HepG2 (cell line): ENCODE data around the gene DTWD2. TPM values are rescaled to one million over a fixed set of nuclear protein-coding genes. Genes with fewer than 3 reads are reported as not detected.
A peak's percentile ranks its signal among the peaks of the same experiment; 100 is the strongest.

Source experiments
- ATAC-seq: fragments of 200-7000 bp; cut with Tn5 transposase; 3 replicates; pipeline ENCODE4 v1.9.1; 2020; ENCODE audit warnings: mild to moderate bottlenecking, moderate library complexity
- BruUV-seq: library from RNA; stranded (reverse); fragments of 400-500 nt; replicated peaks from 2 replicates; lab custom pipeline; 2021; lab: Mats Ljungman, UMichigan
- CTCF ChIA-PET: fragments of 300-600 bp; formaldehyde crosslinking; extraction: SDS; loops from one replicate; lab custom pipeline; 2021; ENCODE audit warnings: low total read pairs, inconsistent platforms, low intra/inter-chr PET ratio; lab: Yijun Ruan, JAX
- POLR2A ChIA-PET: fragments of 350-600 bp; sonication (Branson Sonifier 250); formaldehyde crosslinking; loops from one replicate; lab custom pipeline; 2020; ENCODE audit warnings: antibody characterized with exemption, inconsistent platforms; lab: Yijun Ruan, JAX
- DNase-seq: peaks from one replicate; pipeline ENCODE4 v3.0.0-alpha.2; 2015; ENCODE audit warnings: low spot score
- FAIRE-seq: peaks from 3 replicates; lab custom pipeline; 2011; peaks lifted over from hg19 to GRCh38; lab: Jason Lieb, UNC
- H2AFZ ChIP-seq: one replicate; pipeline ENCODE4 v1.6.1; 2011; ENCODE audit warnings: low read length, inconsistent platforms
- H3K27ac ChIP-seq: fragments of 300-600 bp; 3 replicates; pipeline ENCODE4 v1.8.0; 2011; ENCODE audit warnings: mixed run types, mild to moderate bottlenecking, mixed read lengths, low read length, inconsistent platforms; ENCODE audit not compliant: insufficient read depth; ENCODE audit errors: extremely low read length
- H3K27me3 ChIP-seq, 2 experiments: fragments of 200-600 bp in 1 of 2; 2 replicates in 1 of 2; 3 replicates in 1 of 2; pipeline versions ENCODE4 v1.6.0 to v1.8.0; 2011; ENCODE audit warnings: low read length in 2 of 2, mild to moderate bottlenecking in 2 of 2, moderate library complexity in 2 of 2, inconsistent platforms in 1 of 2; ENCODE audit not compliant: insufficient read depth in 2 of 2, control insufficient read depth in 1 of 2
- H3K36me3 ChIP-seq, 2 experiments: fragments of 200-600 bp in 1 of 2; replicated peaks in 1 of 2; 2 replicates in 1 of 2; 3 replicates in 1 of 2; pipeline versions ENCODE4 v1.5.1 to v1.8.0; 2011; ENCODE audit warnings: low read length in 2 of 2, inconsistent platforms in 1 of 2; ENCODE audit not compliant: insufficient read depth in 2 of 2, control insufficient read depth in 1 of 2
- H3K4me1 ChIP-seq: 2 replicates; pipeline ENCODE4 v1.5.1; 2012; ENCODE audit warnings: low read length, inconsistent platforms; ENCODE audit not compliant: insufficient read depth
- H3K4me2 ChIP-seq: 2 replicates; pipeline ENCODE4 v1.6.0; 2011; ENCODE audit warnings: low read depth, low read length, inconsistent platforms
- H3K4me3 ChIP-seq, 3 experiments: fragments of 200-600 bp in 1 of 3; sonication (generic), shearing (Covaris generic) in 1 of 3; replicated peaks in 1 of 3; 2 replicates each; pipeline ENCODE4 v1.5.1; 2011 to 2016; ENCODE audit warnings: low read length in 3 of 3, inconsistent platforms in 2 of 3, low read depth in 2 of 3, mild to moderate bottlenecking in 2 of 3, control low read depth in 1 of 3, mixed read lengths in 1 of 3; ENCODE audit not compliant: insufficient read depth in 1 of 3
- H3K79me2 ChIP-seq: one replicate; pipeline ENCODE4 v1.6.1; 2011; ENCODE audit warnings: low read length, inconsistent platforms; ENCODE audit not compliant: insufficient read depth
- H3K9ac ChIP-seq: 2 replicates; pipeline ENCODE4 v1.6.0; 2011; ENCODE audit warnings: mild to moderate bottlenecking, low read depth, low read length, inconsistent platforms; ENCODE audit not compliant: insufficient read depth
- H3K9me3 ChIP-seq: 2 replicates; pipeline ENCODE4 v1.5.1; 2012; ENCODE audit warnings: mild to moderate bottlenecking, low read length
- H4K20me1 ChIP-seq: 2 replicates; pipeline ENCODE4 v1.6.0; 2011; ENCODE audit warnings: inconsistent platforms, mild to moderate bottlenecking, low read length, moderate library complexity; ENCODE audit not compliant: insufficient read depth
- EZH2 ChIP-seq: conservative IDR thresholded peaks from 2 replicates; pipeline ENCODE4 v1.6.1; 2012; ENCODE audit warnings: mild to moderate bottlenecking, low read depth, low read length, moderate library complexity
- NFIB ChIP-seq: sonication (generic); formaldehyde crosslinking; IDR thresholded peaks from 2 replicates; pipeline ENCODE4 v1.9.0; 2021; ENCODE audit warnings: missing genetic modification reagents, mild to moderate bottlenecking, borderline replicate concordance
- PCBP2 ChIP-seq: fragments of 200-400 bp; formaldehyde crosslinking; optimal IDR thresholded peaks from 2 replicates; pipeline ENCODE3; 2018; ENCODE audit warnings: low read length, low read depth; ENCODE audit not compliant: poor library complexity, severe bottlenecking
- SIX4 ChIP-seq: sonication (generic); formaldehyde crosslinking; IDR thresholded peaks from 2 replicates; pipeline ENCODE4 v1.4.0; 2020; ENCODE audit warnings: missing genetic modification reagents
- SNAI1 ChIP-seq: sonication (generic); formaldehyde crosslinking; IDR thresholded peaks from 2 replicates; pipeline ENCODE4 v1.5.0; 2020; ENCODE audit warnings: mild to moderate bottlenecking, missing genetic modification reagents, borderline replicate concordance
- ZNF30 ChIP-seq: sonication (generic); formaldehyde crosslinking; IDR thresholded peaks from 2 replicates; pipeline ENCODE4 v1.5.0; 2020; ENCODE audit warnings: mild to moderate bottlenecking, missing genetic modification reagents
- WGBS: methylation state at CpG from one replicate; pipeline ENCODE4 v1.1.6; 2017; ENCODE audit warnings: low lambda C conversion rate; 5-methylcytosine and 5-hydroxymethylcytosine counted together
- in situ Hi-C: cut with HindIII; loops from 2 replicates; pipeline ENCODE4 v1.10.0; 2017; ENCODE audit warnings: low pct_unique_long_range_greater_than_20kb; ENCODE audit not compliant: extremely low pct_ligation_motif_present
- intact Hi-C: fragments of 100-400 bp; cut with micrococcal nuclease; formaldehyde crosslinking; loops from one replicate; pipeline ENCODE4 v1.10.0; 2022; ENCODE audit not compliant: unreplicated experiment
- polyA plus RNA-seq, 8 experiments: library from polyadenylated mRNA; depleted of rRNA in 3 of 8; stranded (reverse) in 7 of 8; unstranded in 1 of 8; fragments of >200 nt; fragmentation: Illumina TruSeq in 4 of 8; extraction: Trizol in 4 of 8; gene quantifications; 2 replicates each; pipeline versions ENCODE4 v1.2.1 to v1.2.3, GENCODE V29; 2011 to 2016; ENCODE audit warnings: low read depth in 4 of 8, missing spikeins in 1 of 8, mixed read lengths in 1 of 8; ENCODE audit not compliant: insufficient read depth in 1 of 8
- total RNA-seq, 5 experiments: library from RNA; depleted of rRNA; stranded (reverse); fragments of >200 nt; fragmentation: Illumina TruSeq; extraction: Trizol; gene quantifications; 2 replicates each; pipeline ENCODE4 v1.2.3, GENCODE V29; 2016; ENCODE audit warnings: low read depth in 1 of 5
- TF ChIP-seq, protein P1 (sequence below): sonication (generic); formaldehyde crosslinking; IDR thresholded peaks from 2 replicates; pipeline ENCODE4 v1.4.0; 2020; ENCODE audit warnings: low read depth, missing genetic modification reagents
- TF ChIP-seq, protein P2 (sequence below): sonication (generic); formaldehyde crosslinking; IDR thresholded peaks from 2 replicates; pipeline ENCODE4 v1.4.0; 2020; ENCODE audit warnings: missing genetic modification reagents, mild to moderate bottlenecking, borderline replicate concordance

The DTWD2 gene
- total and polyA plus RNA-seq, 2 of the 13 experiments (the other 11 are each of a cell fraction or from before 2014, with no cell fraction given), result 1.6 to 6.0 TPM

DNA sequence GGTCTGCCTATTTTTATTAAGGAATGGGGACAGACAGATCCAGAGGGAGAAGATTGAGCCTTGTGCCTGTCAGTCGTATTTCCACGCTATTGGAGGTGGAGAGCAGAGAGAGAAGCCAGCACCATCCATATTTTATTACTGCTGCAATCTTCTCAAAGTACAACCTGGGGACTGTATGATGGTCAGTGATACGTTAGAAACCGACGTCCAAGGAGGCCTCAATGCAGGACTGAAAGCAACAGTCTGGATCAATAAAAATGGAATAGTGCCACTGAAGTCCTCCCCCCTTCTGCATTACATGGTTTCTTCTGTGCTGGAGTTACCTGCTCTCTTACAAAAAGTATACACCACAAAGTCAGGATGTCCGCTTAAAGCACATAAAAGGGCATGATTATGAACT lies 21.9 kb upstream of the DTWD2 start:
- POLR2A ChIA-PET, result no interaction called here
- Histone ChIP-seq H3K27ac (no peak overlapping the region), H3K36me3 (no peaks in the 10 kb centered on the region), H3K4me3 (no peak overlapping the region), H3K9ac (no peak overlapping the region), H3K4me1 (peaks cover 31% of the 10 kb centered on the region), H3K27me3 (no peaks in the 10 kb centered on the region; a peak in 1 of 5 replicates), H3K4me2 (no peak overlapping the region), H3K79me2 (no peaks in the 10 kb centered on the region), H3K9me3 (no peaks in the 10 kb centered on the region), H2AFZ (no peak overlapping the region), H4K20me1 (no peaks in the 10 kb centered on the region)
- intact Hi-C loops (no loop called here), in situ Hi-C loops (no loop called here)
- WGBS, result 80% methylated on average over 6 of the region's 6 CpGs
- BruUV-seq, result no TSS peak
- FAIRE-seq (no peak), DNase-seq (no peak), ATAC-seq (no peak)
- TF ChIP-seq NFIB (CRISPR knock-in tag), result no peak
- TF ChIP-seq, protein P1, sequence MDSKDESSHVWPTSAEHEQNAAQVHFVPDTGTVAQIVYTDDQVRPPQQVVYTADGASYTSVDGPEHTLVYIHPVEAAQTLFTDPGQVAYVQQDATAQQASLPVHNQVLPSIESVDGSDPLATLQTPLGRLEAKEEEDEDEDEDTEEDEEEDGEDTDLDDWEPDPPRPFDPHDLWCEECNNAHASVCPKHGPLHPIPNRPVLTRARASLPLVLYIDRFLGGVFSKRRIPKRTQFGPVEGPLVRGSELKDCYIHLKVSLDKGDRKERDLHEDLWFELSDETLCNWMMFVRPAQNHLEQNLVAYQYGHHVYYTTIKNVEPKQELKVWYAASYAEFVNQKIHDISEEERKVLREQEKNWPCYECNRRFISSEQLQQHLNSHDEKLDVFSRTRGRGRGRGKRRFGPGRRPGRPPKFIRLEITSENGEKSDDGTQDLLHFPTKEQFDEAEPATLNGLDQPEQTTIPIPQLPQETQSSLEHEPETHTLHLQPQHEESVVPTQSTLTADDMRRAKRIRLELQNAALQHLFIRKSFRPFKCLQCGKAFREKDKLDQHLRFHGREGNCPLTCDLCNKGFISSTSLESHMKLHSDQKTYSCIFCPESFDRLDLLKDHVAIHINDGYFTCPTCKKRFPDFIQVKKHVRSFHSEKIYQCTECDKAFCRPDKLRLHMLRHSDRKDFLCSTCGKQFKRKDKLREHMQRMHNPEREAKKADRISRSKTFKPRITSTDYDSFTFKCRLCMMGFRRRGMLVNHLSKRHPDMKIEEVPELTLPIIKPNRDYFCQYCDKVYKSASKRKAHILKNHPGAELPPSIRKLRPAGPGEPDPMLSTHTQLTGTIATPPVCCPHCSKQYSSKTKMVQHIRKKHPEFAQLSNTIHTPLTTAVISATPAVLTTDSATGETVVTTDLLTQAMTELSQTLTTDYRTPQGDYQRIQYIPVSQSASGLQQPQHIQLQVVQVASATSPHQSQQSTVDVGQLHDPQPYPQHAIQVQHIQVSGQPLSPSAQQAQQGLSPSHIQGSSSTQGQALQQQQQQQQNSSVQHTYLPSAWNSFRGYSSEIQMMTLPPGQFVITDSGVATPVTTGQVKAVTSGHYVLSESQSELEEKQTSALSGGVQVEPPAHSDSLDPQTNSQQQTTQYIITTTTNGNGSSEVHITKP (CRISPR knock-in tag), result 0 out of 2 replicates have a peak, but pooled peaks have one; percentile 29
- CTCF ChIA-PET, result no interaction called here

DNA sequence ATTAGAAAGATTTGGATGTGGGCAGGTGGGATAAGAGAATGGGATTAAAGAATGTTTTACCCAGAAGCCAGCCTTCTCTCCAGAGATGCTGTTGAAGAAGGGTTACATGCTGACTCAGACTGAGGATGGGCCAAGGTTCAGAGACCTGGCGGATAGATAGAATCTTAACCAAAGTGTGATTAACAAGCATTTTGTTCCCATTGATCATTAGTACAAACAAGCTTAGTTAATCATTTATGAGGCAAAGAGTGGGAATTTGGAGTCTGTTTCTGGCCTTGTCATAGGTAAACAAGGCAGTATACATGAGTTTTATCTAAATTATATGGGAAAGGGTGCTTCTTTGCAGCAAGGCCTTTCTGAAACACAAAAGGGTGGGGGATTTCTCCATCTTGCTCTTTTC lies 20.8 kb upstream of the DTWD2 start:
- no peak overlapping the region; a peak in 1 of 6 replicates for H3K4me3 ChIP-seq
- H3K4me1 ChIP-seq, result peaks cover 31% of the 10 kb centered on the region
- peak overlapping the region; percentile 21; the same call in 1 of the 2 replicates for H3K4me2 ChIP-seq
- no peak overlapping the region for H3K27ac ChIP-seq
- ATAC-seq (peak; percentile 99), DNase-seq (peak; percentile 79), FAIRE-seq (peak; percentile 65)
- in situ Hi-C loops (no loop called here), intact Hi-C loops (no loop called here)
- POLR2A ChIA-PET, result interaction anchor here (1.2 kb wide), 1 partner anchor 21 kb away, joined by 6 read pairs; the partner anchor contains the start of gene DTWD2
- WGBS, result 0% methylated on average over 1 of the region's 1 CpG
- no TSS peak for BruUV-seq
- H2AFZ ChIP-seq, result no peak overlapping the region
- no peaks in the 10 kb centered on the region for H3K36me3 ChIP-seq
- CTCF ChIA-PET, result no interaction called here
- H4K20me1 ChIP-seq, result no peaks in the 10 kb centered on the region
- no peaks in the 10 kb centered on the region for H3K9me3 ChIP-seq
- H3K79me2 ChIP-seq, result no peaks in the 10 kb centered on the region
- H3K27me3 ChIP-seq, result no peaks in the 10 kb centered on the region; a peak in 1 of 5 replicates
- H3K9ac ChIP-seq, result no peak overlapping the region
- TF ChIP-seq SNAI1, result no peak
- no peak for TF ChIP-seq ZNF30 (CRISPR knock-in tag)
- TF ChIP-seq SIX4, result no peak
- TF ChIP-seq, protein P2, sequence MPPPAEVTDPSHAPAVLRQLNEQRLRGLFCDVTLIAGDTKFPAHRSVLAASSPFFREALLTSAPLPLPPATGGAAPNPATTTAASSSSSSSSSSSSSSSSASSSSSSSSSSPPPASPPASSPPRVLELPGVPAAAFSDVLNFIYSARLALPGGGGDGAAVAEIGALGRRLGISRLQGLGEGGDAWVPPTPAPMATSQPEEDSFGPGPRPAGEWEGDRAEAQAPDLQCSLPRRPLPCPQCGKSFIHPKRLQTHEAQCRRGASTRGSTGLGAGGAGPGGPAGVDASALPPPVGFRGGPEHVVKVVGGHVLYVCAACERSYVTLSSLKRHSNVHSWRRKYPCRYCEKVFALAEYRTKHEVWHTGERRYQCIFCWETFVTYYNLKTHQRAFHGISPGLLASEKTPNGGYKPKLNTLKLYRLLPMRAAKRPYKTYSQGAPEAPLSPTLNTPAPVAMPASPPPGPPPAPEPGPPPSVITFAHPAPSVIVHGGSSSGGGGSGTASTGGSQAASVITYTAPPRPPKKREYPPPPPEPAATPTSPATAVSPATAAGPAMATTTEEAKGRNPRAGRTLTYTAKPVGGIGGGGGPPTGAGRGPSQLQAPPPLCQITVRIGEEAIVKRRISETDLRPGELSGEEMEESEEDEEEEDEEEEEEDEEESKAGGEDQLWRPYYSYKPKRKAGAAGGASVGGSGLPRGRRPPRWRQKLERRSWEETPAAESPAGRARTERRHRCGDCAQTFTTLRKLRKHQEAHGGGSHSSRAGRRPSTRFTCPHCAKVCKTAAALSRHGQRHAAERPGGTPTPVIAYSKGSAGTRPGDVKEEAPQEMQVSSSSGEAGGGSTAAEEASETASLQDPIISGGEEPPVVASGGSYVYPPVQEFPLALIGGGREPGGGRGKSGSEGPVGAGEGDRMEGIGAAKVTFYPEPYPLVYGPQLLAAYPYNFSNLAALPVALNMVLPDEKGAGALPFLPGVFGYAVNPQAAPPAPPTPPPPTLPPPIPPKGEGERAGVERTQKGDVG (CRISPR knock-in tag), result no peak
- no peak for TF ChIP-seq PCBP2
- no peak for TF ChIP-seq EZH2
